GM19239 (cell line): ENCODE results near the gene TTC28.
A peak's percentile ranks its signal among the peaks of the same experiment; 100 is the strongest.

Experiments
- DNase-seq: peaks from one replicate; pipeline ENCODE4 v3.0.0; 2011; ENCODE audit warnings: low spot score; ENCODE audit not compliant: insufficient read length
- FAIRE-seq: peaks from 2 replicates; lab custom pipeline; 2011; peaks lifted over from hg19 to GRCh38; lab: Jason Lieb, UNC

Gene TTC28

DNA sequence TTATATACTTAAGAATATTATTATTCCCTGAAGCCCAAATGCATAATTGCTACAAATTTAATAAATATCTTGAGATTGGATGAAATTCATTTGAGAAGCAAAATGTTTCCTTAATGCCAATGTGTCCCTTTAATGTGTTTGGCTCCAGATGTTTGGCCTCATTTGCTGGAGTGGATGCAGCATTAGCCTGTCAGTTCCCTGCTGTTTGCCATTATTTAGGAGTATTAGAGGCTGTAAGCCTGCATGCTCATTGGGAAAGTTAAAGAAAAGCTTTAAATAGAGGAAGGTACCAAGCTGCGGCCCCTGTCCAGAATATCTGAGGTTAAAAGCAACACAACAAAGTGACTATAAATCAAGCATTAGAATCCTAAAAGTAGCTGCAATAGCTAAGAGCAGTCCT, 705.8 kb downstream of the TTC28 start:
- FAIRE-seq = no peak
- no peak for DNase-seq

DNA sequence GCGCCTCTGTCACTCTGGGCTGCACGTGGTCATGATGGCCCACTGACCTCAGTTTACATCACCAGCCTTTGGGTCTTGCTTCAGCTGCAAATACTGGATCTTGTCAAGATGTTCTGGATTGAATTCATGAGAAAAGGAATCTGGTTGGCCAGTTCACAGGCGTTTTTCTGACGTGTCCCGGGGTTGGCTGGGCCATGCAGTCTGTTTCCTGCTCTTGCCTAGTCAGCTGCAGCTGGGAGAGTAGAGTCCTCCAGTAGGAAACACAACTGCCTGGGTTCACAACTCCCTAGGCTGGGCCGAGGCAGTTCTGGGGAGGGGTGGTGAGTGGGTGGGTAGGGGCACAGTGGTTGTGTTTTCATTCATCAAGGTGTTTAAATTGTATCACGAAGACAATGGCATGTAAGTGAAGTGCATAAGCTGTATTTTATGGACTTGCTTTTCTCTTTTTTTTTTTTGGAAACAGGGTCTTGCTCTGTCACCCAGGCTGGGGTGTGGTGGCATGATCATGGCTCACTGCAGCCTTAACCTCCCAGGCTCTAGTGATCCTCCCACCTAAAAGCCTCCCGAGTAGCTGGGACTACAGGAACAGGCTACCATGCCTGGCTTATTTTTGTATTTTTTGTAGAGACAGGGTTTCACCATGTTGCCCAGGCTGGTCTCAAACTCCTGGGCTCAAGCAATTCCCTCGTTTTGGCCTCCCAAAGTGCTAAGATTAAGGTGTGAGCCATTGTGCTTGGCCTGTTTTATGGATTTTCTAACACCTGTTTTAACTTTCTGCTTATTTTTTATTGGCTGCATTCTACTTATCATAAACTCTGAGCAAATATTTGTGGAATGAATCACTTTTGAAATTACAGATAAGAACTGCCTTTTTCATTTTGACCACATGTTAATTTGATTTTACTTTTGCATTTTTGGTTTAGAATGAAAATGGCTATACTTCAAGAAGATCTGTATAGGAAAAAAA, 706.6 kb downstream of the TTC28 start:
- no peak for DNase-seq
- FAIRE-seq = no peak

- no peak for FAIRE-seq
- no peak for DNase-seq
Observed at GRCh38 chr22:27971926-27972325, 707.7 kb downstream of the TTC28 start.

GRCh38 chr22:27970596-27971220, 708.9 kb downstream of the TTC28 start:
- FAIRE-seq (no peak), DNase-seq (no peak)

DNA sequence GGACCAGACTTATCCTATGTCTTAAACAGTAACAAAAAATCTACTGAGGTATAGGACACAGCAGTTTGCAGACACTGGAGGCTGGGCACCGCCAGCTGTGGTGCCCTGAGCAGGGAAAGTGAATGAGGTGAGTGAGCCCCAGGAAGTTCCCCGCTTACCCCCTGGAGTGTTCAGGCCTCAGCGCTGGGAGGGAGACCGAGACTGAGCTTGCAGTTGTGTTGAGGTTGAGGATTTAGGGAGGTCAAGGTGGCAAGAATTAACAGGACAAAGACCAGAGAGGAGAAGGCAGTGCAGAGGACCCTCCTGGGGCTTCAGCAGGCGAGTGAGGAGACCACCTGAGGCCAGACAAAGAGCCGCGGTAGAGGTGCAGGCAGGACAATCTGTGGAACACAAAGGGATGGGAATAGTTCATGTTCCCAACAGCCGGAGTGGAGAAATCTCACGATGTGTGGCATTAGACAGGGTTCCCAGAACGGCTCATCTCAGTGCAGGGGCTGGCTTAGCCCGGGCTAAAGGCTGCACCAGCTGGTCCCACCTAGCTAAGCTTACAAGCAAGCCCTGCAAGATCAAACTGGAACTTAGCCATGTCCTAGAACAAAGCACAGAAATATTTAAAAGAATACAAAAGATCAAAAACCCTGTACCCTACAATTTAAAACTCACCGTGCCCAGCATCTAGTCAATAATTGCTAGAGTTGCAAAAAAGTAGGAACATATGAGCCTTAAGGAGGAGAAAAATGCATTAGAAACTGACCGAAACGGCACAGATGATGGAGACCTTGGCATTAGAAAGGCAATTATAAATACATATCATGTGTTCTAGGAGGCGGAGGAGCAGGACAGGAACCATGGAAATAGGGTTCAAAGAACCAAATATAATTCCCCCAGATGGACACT, 713.2 kb downstream of the TTC28 start:
- no peak for DNase-seq
- no peak for FAIRE-seq

DNA sequence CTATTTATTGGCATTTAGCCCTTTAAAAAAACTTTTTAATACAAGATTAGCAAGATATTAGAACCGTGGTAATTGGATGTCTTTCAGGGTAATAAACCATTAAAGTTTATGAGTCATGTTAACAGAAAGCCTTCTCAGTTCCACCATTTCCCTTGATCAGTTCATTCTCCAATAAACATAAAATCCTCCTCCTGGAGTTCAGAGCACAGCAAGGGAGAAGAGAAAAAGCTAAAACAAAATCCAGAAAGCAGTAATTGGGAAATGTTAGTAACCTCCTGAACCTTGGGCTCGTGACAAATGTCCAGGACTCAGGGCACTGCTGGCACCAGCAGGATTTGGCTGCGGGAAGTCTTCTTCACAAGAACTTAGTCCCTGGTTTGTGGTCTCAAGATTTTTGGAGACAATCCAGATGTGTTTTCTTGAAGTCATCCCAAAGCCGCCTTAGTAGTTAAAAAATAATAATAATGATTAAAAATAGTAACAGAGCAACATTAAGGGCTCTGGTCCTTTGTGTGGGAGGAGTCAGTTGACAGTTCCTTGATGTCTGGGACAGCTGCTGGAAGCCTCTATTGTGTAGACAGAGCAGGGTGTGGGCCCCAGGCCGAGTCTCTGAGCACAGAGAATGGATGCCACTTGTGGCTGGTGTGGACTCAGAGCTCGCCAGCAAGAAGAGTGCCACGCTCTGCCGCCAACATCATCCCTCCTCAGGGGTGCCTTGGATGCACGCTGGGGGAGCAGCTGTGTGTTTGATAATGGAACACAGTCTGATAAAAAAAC, 717.2 kb downstream of the TTC28 start:
- DNase-seq (no peak), FAIRE-seq (no peak)

DNA sequence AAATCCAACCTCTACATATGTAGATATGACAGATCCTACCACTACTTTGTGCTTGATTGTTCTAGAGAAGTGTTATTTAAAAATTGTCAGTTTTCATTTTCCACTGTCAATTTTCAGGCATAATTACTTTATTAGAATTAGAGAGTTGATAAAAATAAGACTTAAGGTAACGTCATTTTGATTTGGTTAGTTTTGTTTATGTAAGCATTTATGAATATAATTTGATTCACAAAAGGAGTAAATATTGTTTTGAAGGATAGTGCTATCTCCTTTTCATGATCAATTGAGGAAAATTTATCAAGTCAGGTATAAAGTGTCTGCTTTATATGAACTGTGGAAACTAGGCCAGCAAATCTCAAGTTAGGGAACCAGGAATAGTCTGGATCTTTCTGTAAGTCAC, 718.0 kb downstream of the TTC28 start:
- FAIRE-seq (no peak), DNase-seq (no peak)

GRCh38 chr22:27961182-27961581, 718.5 kb downstream of the TTC28 start:
- FAIRE-seq (no peak), DNase-seq (no peak)

DNA sequence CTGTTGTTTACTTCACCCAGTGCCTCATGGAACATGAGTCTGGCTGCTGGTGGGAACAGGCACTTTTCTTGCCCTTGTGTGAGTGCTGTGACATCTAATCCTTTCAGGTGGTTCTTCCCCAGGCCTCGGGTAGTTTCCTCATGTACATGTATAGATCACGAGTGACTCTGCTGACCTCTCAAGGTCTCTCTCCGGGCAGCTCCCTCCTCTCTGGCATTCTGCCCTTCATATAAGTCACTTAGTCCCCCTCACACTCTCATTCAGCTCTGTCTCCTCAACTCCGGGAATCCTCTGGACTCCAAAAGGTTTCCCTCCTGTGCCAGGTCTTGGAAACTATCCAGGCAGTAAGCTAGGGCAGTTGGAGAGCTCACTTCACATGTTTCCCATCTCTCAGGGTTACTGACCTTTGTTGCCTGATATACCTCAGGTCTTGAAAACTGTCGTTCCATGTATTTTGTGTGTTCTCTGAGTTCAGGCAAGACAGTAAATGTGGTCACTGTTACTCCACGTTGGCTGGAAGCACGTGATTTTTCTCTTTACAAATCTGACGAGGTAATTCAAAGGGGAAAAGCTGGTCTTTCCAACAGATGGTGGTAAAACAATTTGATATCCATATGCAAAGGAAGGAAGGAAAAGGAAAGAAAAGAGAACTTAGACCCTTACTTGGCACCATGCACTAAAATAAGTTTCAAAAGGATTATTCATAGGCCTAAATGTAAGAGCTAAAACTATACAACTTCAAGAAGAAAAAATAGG, 720.1 kb downstream of the TTC28 start:
- FAIRE-seq = no peak
- no peak for DNase-seq

DNA sequence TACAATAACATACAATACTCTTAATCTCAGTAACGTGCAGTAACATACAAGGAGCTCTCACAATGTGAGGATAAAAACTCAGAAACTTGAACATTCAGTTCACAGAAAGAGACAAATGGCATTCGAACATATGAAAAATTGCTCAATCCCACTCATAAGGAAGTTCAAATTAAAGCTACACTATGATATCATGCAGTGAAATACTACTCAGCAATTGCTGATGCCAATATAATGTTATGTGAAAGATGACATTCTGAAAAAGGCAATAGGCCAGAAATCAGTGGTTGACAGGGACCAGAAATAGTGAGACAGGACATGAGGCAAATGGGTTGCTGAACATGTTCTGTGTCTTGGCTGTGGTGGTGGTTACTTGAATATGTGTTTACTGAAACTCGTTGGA, 726.9 kb downstream of the TTC28 start:
- no peak for FAIRE-seq

GRCh38 chr22:27952091-27952490, 727.5 kb downstream of the TTC28 start:
- FAIRE-seq = no peak
- DNase-seq = no peak

More for the DNA sequence above, 726.9 kb downstream of the TTC28 start:
- DNase-seq = no peak

GRCh38 chr22:27949421-27949820, 730.2 kb downstream of the TTC28 start:
- no peak for FAIRE-seq
- DNase-seq = no peak

DNA sequence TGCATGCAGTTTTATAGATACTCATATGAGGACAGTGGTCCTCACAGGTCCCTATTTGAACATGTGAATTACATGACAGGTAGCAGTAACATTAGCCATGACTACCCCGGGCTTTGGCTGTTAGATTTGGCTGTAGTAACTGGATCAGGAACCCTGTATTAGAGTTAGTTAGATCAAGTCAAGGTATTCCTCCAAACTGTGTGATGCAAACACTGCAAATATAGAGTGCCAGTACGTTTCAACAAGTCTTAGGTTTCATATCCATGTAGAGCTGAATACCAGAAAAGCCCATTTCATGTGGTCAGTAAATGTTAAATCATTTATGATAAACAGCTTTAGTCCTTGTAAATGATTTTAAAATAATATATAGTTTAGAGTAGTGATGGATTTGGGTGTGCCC, 731.1 kb downstream of the TTC28 start:
- no peak for FAIRE-seq
- DNase-seq = no peak

DNA sequence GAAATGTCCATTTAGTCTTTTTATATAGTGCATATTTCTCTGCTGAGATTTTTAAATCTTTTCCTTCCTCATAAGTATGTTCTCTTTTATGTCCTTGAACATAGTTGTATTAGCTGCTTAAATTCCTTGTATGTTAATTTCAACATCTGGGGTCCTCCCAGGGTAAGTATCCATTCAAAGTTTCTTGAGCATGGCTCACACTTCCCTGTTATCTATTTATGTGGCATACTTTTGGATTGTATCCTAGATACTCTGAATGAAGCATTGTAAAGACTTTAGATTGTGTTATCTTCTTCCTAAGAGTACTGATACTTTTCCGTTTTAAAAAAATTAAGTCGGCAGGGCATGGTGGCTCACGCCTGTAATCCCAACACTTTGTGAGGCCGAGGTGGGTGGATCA, 732.2 kb downstream of the TTC28 start:
- DNase-seq = no peak
- no peak for FAIRE-seq

GRCh38 chr22:27941143-27941542, 738.5 kb downstream of the TTC28 start:
- FAIRE-seq (no peak), DNase-seq (no peak)

DNA sequence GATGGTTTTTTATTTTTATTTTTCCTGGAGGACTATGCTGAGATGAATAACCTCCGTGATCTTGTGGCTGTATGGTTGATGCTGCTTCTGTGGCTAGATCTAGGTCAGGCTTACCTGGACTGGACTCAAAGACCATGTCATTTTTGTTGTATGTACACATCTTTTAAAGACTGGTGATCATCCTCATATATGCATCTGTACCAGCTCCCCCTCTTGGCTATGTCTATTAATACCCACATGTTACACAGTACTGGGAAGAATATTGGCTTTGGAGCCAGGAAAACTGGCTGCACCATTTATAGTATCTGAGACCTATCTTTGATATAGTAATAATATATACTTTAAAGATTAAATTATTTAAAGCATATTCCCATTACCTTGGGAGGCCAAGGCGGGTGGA, 742.2 kb downstream of the TTC28 start:
- DNase-seq (no peak), FAIRE-seq (no peak)

DNA sequence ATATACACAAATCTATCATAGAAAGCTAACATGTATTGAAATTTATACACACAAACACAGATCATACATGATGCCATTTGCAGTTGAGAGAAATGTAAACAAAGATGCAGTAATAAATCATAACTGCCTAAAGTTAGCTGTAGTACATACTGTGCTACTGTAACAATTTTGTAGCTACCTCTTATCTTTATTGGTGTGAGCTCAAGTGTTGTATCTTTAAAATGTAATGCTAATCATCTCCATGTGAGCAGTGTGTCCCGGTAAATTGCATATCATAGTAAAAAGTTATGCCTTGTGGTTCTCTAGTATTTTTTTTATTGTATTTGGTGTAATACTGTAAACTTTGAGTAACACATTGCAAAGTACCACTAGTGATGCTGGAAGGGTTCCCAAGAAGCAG, 743.7 kb downstream of the TTC28 start:
- DNase-seq = no peak
- FAIRE-seq = peak; percentile 26

GRCh38 chr22:27934069-27934468, 745.6 kb downstream of the TTC28 start:
- no peak for DNase-seq

More at GRCh38 chr22:27934069-27934468, 745.6 kb downstream of the TTC28 start:
- FAIRE-seq = no peak
